Measurements from ENCODE around the gene FAM216B. TPM values are rescaled to one million over a fixed set of nuclear protein-coding genes. Genes with fewer than 3 reads are reported as not detected.

Gene FAM216B
- total RNA-seq, 1 experiment from 2014 or later, result not detected

DNA sequence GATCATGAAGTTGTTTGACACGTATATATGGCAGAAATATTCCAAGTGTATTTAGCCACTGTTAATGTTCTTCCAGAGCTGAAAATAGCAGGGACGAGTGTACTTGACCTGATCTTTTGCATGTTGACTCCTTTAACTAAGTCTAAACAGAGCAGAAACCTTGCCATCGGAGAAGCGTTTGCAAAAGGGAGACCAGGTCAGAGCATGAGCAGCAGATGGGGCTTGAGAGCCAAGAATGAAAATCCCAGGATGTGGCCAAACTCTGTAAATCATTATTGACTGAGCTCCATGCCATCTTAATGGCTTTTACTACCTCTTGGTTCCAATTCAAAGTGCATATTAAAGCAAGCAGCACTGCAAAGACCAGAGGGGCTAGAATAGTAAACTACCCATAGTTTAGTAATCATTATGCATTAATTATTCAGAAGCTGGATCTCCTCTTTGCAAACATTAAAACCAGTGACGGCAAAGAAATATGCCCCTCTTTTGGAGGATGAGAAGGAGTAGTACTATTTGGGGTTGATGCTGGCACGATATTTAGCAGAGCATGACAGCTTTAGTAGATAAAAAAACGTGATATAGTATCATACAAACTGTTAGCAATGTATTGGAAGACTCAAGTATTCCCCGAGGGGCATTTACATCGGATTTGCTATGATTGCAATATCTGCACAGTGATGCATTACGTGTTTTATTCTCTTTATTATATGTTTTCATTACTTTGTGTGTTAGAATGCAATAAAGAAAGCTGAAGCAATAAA is 55.7 kb downstream of the FAM216B start:
- CTCF ChIA-PET, result interaction anchor here (0.8 to 0.9 kb wide), 2 partner anchors 132 to 295 kb away, joined by 3 to 4 read pairs; no protein-coding TSS in a partner anchor
- BruUV-seq (replicated peaks), result no TSS peak
- no peak for TF ChIP-seq CTCF (IDR thresholded peaks at IDR 0.05; ENCODE audit: unreplicated experiment)
- Mint-ChIP-seq H3K27ac (ENCODE audit: unreplicated experiment) (no peak overlapping the region), H3K27me3 (ENCODE audit: unreplicated experiment) (no peaks in the 10 kb centered on the region), H3K36me3 (ENCODE audit: insufficient read depth, unreplicated experiment) (no peaks in the 10 kb centered on the region), H3K4me1 (ENCODE audit: low read depth, unreplicated experiment) (peaks cover 12% of the 10 kb centered on the region), H3K9me3 (ENCODE audit: low read depth, unreplicated experiment) (no peaks in the 10 kb centered on the region), H3K4me3 (ENCODE audit: low read depth, unreplicated experiment) (no peak overlapping the region)
- intact Hi-C loops (cut with micrococcal nuclease; ENCODE audit: unreplicated experiment), result loop anchor here (10.0 kb wide), 1 partner anchor 242 kb away; no protein-coding TSS in a partner anchor
- peak; percentile 24 for DNase-seq

Other genes with a start within 250 kb of the FAM216B start
- gene TNFSF11, start 207.4 kb upstream of the FAM216B start, total RNA-seq (2022), result 0.26 TPM in 1 of 2 replicates, not detected in the other
- 11.5 and 31.9 TPM in 2 replicates for gene EPSTI1, start 210.7 kb downstream of the FAM216B start, total RNA-seq (2022)
- gene DNAJC15, start 242.0 kb downstream of the FAM216B start, total RNA-seq (2022), result 13.1 and 16.4 TPM in 2 replicates

Data from Calu3 (cell line).